SJSA1 (cell line): ENCODE results near the gene SNX24. TPM values are rescaled to one million over a fixed set of nuclear protein-coding genes. Genes with fewer than 3 reads are reported as not detected.
A peak's percentile ranks its signal among the peaks of the same experiment; 100 is the strongest.

Experiments used
- DNase-seq, 2 experiments: peaks; one replicate each; pipeline ENCODE4 v3.0.0-alpha.2; 2015 to 2020; ENCODE audit warnings: low spot score in 2 of 2, low read depth in 1 of 2
- H3K27ac ChIP-seq: fragments of 250-450 bp; sonication (Bioruptor Pico); 2 replicates; pipeline ENCODE4 v1.5.1; 2020; ENCODE audit warnings: mild to moderate bottlenecking, moderate library complexity
- H3K27me3 ChIP-seq: fragments of 250-450 bp; sonication (Bioruptor Pico); replicated peaks from 2 replicates; pipeline ENCODE4 v1.5.1; 2020; ENCODE audit warnings: mild to moderate bottlenecking, moderate library complexity
- H3K36me3 ChIP-seq: fragments of 250-450 bp; sonication (Bioruptor Pico); 2 replicates; pipeline ENCODE4 v1.5.1; 2020; ENCODE audit warnings: mild to moderate bottlenecking
- H3K4me1 ChIP-seq: fragments of 250-450 bp; sonication (Bioruptor Pico); replicated peaks from 2 replicates; pipeline ENCODE4 v1.6.1; 2021; ENCODE audit warnings: mild to moderate bottlenecking
- H3K4me3 ChIP-seq: fragments of 250-450 bp; sonication (Bioruptor Pico); 2 replicates; pipeline ENCODE4 v1.5.1; 2020; ENCODE audit warnings: mild to moderate bottlenecking
- H3K9me3 ChIP-seq: fragments of 250-450 bp; sonication (Bioruptor Pico); replicated peaks from 2 replicates; pipeline ENCODE4 v1.5.1; 2020; ENCODE audit warnings: mild to moderate bottlenecking
- total RNA-seq: library from RNA; depleted of rRNA; stranded (reverse); fragments of >200 nt; shearing (Covaris generic); gene quantifications from 2 replicates; pipeline ENCODE4 v1.2.3, GENCODE V29; 2014

Gene SNX24
- total RNA-seq, 1 experiment from 2014 or later: 33.3 TPM

DNA sequence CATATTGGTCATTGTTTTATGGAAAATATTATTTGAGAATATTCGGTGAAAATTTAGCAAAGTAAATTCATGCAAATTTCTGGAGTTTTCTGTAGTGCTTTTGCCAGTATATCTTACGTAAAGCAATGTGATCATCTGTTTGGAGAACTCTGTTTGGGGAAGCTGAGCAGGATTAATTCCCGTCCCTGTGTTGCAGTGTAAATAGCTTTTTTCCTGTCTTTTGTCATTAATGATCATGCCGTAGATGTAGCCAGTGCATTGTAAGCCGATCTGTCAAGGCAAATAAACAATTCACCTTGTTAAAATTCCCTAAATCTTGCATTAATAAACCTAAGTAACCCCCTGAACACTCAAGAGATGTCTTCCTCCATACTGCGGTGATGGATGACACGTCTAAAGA is 151.9 kb downstream of the SNX24 start:
- no peaks in the 10 kb centered on the region for H3K36me3 ChIP-seq
- no peak for DNase-seq
- no peaks in the 10 kb centered on the region for H3K4me1 ChIP-seq

DNA sequence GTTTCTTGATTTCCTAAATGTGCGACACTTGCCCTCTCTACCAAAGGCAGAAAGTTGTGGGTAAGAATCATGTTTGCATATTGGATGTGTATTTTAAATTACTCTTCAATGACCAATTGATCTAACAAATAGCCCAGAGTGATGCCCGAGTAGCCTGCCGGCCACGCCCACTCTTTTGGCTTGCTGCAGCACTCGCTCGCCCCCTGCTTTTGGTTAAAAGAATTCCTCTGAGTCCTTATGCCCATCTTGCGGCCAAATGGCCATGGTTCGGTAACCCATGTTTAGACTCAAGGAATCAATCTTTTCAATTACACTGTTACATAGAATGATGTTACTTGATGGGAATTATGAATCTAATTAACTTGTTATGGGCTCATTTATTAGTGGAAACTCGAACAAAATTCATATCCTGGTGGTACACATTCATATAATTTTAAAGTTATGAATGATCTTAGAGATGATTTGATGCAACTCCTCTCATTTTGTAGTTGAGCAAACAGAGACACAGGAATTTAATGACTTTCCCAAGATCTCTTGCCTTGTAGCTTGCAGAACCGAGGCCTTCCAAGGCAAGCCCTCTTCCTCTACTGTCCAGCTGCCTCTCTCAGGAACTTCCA is 154.6 kb downstream of the SNX24 start:
- Histone ChIP-seq H3K36me3 (peaks cover 4% of the 10 kb centered on the region), H3K27ac (no peak overlapping the region), H3K9me3 (no peaks in the 10 kb centered on the region), H3K4me3 (no peak overlapping the region), H3K4me1 (no peaks in the 10 kb centered on the region), H3K27me3 (no peaks in the 10 kb centered on the region)
- no peak for DNase-seq

More for the DNA sequence above, 151.9 kb downstream of the SNX24 start:
- no peak overlapping the region for H3K27ac ChIP-seq
- H3K9me3 ChIP-seq: no peaks in the 10 kb centered on the region
- H3K4me3 ChIP-seq: no peak overlapping the region
- no peaks in the 10 kb centered on the region for H3K27me3 ChIP-seq

DNA sequence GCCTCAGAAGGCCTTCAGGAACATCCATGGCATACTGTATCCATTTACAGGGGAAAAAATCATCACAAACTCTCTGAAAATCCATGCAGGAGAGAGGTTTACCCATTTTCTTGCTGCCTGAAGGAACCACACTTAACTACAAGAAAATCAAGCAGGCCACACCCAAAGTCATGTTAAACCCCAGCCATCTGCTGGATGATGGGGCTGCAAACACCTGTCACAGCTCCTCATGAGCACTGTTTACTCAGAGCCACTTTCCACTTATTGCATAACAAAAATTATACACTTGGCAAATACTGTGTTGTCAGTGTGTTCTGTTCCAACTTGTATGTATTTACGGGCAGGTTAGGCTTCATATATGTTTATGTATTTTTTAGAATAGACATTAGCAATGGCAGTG is 155.3 kb downstream of the SNX24 start:
- Histone ChIP-seq H3K4me1 (no peaks in the 10 kb centered on the region), H3K27ac (no peak overlapping the region), H3K9me3 (no peaks in the 10 kb centered on the region), H3K4me3 (no peak overlapping the region), H3K27me3 (no peaks in the 10 kb centered on the region), H3K36me3 (peaks cover 4% of the 10 kb centered on the region)
- no peak for DNase-seq

DNA sequence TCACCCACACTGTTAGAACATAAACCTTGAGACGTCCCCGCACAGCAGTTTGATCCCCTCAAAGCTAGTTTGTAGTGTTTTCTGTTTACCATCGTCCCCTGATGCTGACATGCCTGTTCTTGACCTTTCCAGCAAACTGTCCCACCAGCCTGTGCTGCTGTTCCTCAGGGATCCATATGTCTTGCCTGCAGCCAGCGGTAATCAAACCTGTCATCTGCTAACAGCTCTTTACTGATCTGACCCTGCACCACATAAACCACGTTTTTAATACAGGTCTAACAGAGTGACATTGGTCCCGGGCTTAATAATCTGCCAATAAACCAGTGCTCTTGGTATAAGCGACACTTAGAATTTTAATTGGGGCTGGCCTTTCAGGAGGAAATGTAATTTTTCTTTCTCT is 156.4 kb downstream of the SNX24 start:
- H3K4me3 ChIP-seq: no peak overlapping the region
- no peaks in the 10 kb centered on the region for H3K4me1 ChIP-seq
- DNase-seq: no peak
- H3K9me3 ChIP-seq: no peaks in the 10 kb centered on the region
- peaks cover 4% of the 10 kb centered on the region for H3K36me3 ChIP-seq
- H3K27me3 ChIP-seq: no peaks in the 10 kb centered on the region
- H3K27ac ChIP-seq: no peak overlapping the region

DNA sequence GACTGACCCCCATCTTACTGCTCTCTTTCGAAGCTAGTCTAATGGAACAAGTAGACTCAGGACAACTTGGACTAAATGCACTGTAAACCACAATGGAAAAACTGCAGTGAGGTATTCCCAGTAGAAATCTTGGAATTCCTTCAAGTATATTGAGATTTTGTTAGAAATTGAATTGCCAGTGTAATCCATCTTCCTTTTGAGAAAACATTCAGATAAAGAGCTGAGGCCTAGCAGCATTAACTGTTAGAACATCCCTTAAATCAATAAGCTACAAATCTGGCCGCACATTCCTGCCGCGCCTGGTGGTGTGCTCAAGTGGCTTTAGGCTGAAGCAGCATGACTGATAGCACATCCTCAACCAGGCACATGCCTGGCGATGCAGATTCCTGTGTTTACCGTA is 161.8 kb downstream of the SNX24 start:
- no peaks in the 10 kb centered on the region for H3K27me3 ChIP-seq
- H3K9me3 ChIP-seq: no peaks in the 10 kb centered on the region
- no peak overlapping the region for H3K4me3 ChIP-seq
- H3K36me3 ChIP-seq: peaks cover 4% of the 10 kb centered on the region
- no peaks in the 10 kb centered on the region for H3K4me1 ChIP-seq
- H3K27ac ChIP-seq: no peak overlapping the region
- no peak for DNase-seq

DNA sequence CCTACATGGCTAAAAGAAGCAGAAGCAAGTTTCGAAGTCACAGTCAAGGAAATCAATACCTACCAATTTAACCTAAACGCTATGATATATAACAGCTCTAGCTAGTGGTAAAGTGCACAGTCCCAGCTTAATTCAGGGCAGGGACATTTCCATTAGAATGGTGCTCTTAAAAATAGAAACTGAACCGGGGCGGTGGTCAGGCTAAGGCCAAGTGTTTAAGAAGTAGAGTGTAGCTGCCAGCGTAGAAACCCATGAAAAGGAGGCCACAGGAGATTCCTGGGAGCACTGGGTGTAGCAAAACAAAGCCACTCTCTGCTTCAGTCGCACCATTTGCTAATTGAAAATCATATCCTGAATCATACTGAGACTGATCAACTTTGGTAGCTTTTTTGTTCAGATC is 162.3 kb downstream of the SNX24 start:
- Histone ChIP-seq H3K36me3 (peaks cover 4% of the 10 kb centered on the region), H3K4me1 (no peaks in the 10 kb centered on the region), H3K27ac (no peak overlapping the region), H3K4me3 (no peak overlapping the region), H3K9me3 (no peaks in the 10 kb centered on the region), H3K27me3 (no peaks in the 10 kb centered on the region)
- no peak for DNase-seq

DNA sequence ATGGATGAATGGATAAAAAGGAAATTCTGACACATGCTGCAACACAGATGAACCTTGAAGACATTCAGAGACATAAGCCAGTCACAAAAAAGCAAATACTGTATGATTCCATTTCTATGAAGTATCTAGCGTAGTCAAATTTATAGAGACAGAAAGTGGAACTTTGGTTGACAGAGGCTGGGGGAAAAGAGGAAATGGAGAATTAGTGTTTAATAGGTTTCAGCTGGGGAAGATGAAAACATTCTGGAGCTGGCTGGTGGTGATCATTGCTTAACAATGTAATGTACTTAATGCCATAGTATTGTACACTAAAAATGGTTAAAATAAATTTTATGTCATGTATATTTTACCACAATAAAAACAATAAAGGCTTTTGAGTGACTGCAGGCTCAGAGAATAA is 166.9 kb downstream of the SNX24 start:
- Histone ChIP-seq H3K36me3 (no peaks in the 10 kb centered on the region), H3K9me3 (no peaks in the 10 kb centered on the region), H3K27ac (no peak overlapping the region), H3K4me3 (no peak overlapping the region), H3K27me3 (no peaks in the 10 kb centered on the region), H3K4me1 (no peaks in the 10 kb centered on the region)
- DNase-seq: no peak

DNA sequence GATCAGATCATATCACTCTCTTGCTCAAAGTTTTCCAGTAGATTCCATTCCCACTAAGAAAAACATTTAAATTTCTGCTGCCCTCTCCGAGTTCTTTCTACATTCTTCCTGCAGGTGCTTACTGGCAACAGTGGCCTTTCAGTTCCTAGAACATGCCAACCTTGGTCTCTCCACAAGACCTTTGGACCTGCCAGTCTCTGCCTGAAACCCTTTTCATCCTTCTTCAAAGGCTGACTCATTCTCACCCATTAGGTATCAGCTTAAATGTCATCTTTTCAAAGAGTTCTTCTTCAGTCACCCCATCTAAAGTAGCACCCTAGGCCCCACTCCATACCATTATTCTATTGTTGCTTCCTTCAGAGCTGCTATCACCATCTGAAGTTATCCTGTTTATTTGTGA is 169.3 kb downstream of the SNX24 start:
- no peak overlapping the region for H3K27ac ChIP-seq
- H3K9me3 ChIP-seq: no peaks in the 10 kb centered on the region
- no peaks in the 10 kb centered on the region for H3K36me3 ChIP-seq
- DNase-seq: no peak
- H3K4me1 ChIP-seq: no peaks in the 10 kb centered on the region
- no peaks in the 10 kb centered on the region for H3K27me3 ChIP-seq
- H3K4me3 ChIP-seq: no peak overlapping the region

DNA sequence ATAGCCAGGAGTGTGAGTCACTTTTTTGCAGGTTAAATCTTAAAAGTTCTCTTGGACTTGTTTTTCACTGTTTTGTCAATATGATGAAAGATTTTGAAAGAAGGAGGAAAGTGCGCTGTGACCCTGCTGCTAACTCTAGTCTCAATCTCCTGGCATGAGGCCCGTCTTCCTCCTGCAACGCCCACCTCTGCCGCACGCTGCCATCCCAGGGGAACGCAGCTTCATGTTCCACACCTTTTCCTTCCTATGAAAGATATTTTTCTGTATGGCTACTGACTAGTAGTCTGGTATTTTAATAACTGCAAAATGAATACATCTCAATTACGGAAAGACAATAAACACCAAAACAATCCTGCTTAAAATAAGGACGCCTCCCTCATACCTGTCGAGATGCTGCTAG is 182.8 kb downstream of the SNX24 start:
- H3K4me3 ChIP-seq: no peak overlapping the region
- no peaks in the 10 kb centered on the region for H3K27me3 ChIP-seq
- H3K9me3 ChIP-seq: no peaks in the 10 kb centered on the region
- H3K27ac ChIP-seq: no peak overlapping the region
- H3K4me1 ChIP-seq: no peaks in the 10 kb centered on the region
- no peak for DNase-seq
- H3K36me3 ChIP-seq: peaks cover 57% of the 10 kb centered on the region

DNA sequence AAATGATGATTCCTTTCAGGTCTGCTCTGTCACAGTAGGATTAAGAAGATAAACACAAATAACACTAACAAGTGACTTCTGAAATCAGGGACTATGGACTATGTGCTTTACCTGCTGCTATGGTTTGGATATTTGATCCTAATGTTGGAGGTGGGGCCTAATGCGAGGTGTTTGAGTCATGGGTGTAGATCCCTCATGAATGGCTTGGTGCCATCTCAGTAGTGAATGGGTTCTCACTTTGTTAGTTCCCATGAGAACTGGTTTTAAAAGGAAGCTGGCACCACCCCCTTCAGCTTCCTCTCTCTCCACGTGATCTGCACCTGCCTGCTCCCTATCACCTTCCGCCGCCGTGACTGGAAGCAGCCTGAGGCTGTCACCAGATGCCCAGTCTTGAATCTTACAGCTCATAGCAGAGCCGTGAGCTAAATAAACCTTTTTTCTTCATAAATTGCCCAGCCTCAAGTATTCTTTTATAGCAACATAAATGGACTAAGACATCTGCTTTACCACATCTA is 187.8 kb downstream of the SNX24 start:
- H3K27ac ChIP-seq: no peak overlapping the region
- no peak for DNase-seq
- no peaks in the 10 kb centered on the region for H3K27me3 ChIP-seq

DNA sequence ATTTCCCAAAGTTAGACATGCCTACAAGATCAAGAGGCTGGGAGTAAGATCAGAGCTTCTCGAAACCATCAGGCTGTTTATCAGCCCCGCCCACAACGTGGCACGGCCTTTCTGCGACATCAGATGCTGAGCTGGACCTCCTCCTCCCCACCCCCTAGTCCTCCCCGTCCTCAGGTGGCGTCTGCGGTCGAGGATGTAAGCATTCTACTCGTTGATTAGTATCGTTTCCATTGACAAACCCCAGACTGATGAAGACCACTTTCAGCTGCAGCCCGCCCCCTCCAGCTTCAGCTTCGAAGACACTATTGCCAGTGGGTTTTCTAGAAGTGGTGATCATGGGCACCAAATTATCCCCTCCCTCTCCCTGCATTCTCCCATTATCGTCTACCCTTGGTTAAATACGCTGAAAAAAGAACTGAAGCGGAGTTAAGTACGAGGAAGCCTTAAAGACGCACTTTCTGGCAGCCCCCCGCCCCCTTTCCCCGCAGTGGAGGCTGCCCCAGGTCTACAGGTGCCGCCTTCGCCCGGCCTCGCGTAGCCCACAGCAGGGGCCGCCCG is 190.0 kb downstream of the SNX24 start:
- Histone ChIP-seq H3K4me3 (peak overlapping the region; percentile 74), H3K36me3 (peaks cover 5% of the 10 kb centered on the region; the same call in 1 of the 2 replicates), H3K27me3 (no peaks in the 10 kb centered on the region), H3K27ac (no peak overlapping the region), H3K9me3 (no peaks in the 10 kb centered on the region), H3K4me1 (peaks cover 12% of the 10 kb centered on the region)
- DNase-seq: peak in 1 of 2 experiments; percentile 58

More for the DNA sequence above, 187.8 kb downstream of the SNX24 start:
- Histone ChIP-seq H3K4me3 (no peak overlapping the region), H3K4me1 (peaks cover 12% of the 10 kb centered on the region), H3K9me3 (no peaks in the 10 kb centered on the region), H3K36me3 (peaks cover 18% of the 10 kb centered on the region)

DNA sequence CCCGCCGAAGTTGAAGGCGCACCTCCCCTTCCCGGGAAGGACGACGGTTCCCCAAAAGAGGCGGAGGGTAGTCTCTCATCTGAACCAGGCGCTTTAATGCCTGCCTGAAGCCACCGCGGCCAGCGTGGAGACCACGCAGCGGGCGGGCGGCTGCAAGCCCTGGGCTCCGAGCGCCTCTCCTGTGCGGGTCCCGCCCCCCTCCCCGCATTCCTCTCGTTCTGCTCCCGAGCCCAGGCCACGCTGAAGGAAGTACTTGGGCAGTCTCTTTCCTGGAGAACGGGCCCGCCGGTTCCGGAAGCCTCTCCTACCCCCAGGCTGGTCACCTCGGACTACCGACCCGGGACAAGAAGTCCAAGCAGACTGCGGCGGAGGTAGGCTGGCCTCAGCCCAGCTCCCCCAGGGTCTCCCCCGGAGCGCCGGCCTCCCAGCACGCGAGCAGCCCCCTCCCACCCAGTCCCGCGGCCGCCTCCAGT is 190.5 kb downstream of the SNX24 start:
- peak; percentile 66 to 78 for DNase-seq
- no peaks in the 10 kb centered on the region for H3K9me3 ChIP-seq
- H3K4me3 ChIP-seq: peak overlapping the region; percentile 74
- H3K27ac ChIP-seq: peak overlapping the region; percentile 67
- peaks cover 5% of the 10 kb centered on the region; the same call in 1 of the 2 replicates for H3K36me3 ChIP-seq
- H3K4me1 ChIP-seq: peaks cover 12% of the 10 kb centered on the region
- H3K27me3 ChIP-seq: no peaks in the 10 kb centered on the region

DNA sequence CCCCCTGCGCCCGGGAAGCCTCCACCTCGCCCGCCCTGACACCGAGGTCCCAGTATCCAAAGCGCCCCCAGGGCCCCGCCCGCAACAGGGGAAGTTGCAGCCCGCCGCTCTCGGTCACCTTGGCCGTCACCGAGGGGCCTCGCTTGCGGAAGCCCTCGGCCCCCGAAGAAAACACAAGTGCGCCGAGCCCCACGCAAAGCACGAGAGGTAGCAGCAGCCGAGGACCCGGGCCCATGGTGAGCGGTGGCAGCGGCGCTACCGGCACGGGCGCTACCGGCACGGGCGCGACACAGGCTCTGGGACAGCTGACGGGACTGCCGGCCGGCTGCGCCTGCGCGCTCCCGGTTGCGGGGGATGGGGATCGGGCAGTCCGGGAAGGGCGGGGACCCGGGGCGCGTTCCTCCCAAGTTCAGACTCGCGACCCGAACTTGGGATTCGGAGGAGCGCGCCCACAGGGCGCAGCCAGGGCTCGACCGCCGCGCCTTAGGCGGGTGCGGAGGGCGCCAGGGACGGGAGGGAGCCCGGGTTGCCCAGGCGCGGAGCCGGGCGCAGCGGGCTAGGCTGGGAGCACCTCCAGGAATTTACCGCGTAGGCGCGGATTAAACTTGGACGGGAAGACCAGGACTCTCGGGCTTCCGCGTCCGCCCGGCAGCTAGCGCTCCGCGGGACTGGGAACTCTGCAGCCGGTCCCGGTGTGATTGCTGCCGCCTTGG is 191.1 kb downstream of the SNX24 start, which contains the start of gene PPIC:
PPIC (minus strand) TSS at position 335 of the 713 bp plus-strand sequence; CDS start at position 235, 100 bp downstream.
- H3K27ac ChIP-seq: peak within 1 kb of the TSS; percentile 67
- H3K36me3 ChIP-seq: peaks cover 5% of the 10 kb centered on the region; the same call in 1 of the 2 replicates
- H3K4me3 ChIP-seq: peak within 1 kb of the TSS; percentile 74
- no peaks in the 10 kb centered on the region for H3K9me3 ChIP-seq
- DNase-seq: peak; percentile 95 to 98
- no peaks in the 10 kb centered on the region for H3K27me3 ChIP-seq
- H3K4me1 ChIP-seq: peaks cover 12% of the 10 kb centered on the region

DNA sequence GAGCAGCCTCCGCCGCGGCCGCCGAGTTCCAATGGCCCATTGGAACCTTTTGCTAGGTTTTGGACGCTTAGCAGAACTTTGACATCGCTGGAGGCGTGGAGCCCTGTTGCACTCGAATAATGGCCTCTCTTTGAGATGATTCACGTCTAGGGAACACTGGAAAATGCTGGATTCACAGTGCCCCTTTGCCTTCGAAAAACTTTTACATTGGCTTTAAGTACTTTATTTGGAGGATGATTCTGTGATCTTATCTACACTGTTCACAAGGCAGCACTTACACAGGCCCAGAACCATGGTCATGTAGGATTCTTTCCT is 191.6 kb downstream of the SNX24 start:
- peak overlapping the region; percentile 74 for H3K4me3 ChIP-seq
- no peaks in the 10 kb centered on the region for H3K27me3 ChIP-seq
- no peak for DNase-seq
- peaks cover 12% of the 10 kb centered on the region for H3K4me1 ChIP-seq
- H3K36me3 ChIP-seq: peaks cover 5% of the 10 kb centered on the region; the same call in 1 of the 2 replicates
- H3K9me3 ChIP-seq: no peaks in the 10 kb centered on the region
- H3K27ac ChIP-seq: peak overlapping the region; percentile 67
